ENCODE data around the gene POU2F3. TPM values are rescaled to one million over a fixed set of nuclear protein-coding genes. Genes with fewer than 3 reads are reported as not detected.

Gene POU2F3
- total and polyA plus RNA-seq, 2 of the 13 experiments (the other 11 are each of a cell fraction or from before 2014, with no cell fraction given) = not detected

- H4K20me1 ChIP-seq (ENCODE audit: insufficient read depth, low read length) = peaks cover 3% of the 10 kb centered on the region; the same call in 1 of the 2 replicates
- H3K4me3 ChIP-seq (replicated peaks in 1 of 3; ENCODE audit: insufficient read depth in 1 of 3, low read depth in 2 of 3, low read length in 3 of 3) = no peak overlapping the region
- ChIA-PET CTCF (ENCODE audit: low intra/inter-chr PET ratio, low total read pairs) (no interaction called here), POLR2A (no interaction called here)
- H3K4me2 ChIP-seq (ENCODE audit: low read depth, low read length) = no peak overlapping the region
- no peak for FAIRE-seq
- peaks cover 74% of the 10 kb centered on the region for H3K79me2 ChIP-seq (ENCODE audit: insufficient read depth, low read length)
- H3K4me1 ChIP-seq (ENCODE audit: insufficient read depth, low read length) = 0 out of 2 replicates have a peak, but pooled peaks cover 2% of the 10 kb centered on the region
- no peak overlapping the region for H3K27ac ChIP-seq (ENCODE audit: extremely low read length, insufficient read depth, low read length)
- intact Hi-C loops (cut with micrococcal nuclease; ENCODE audit: unreplicated experiment) = no loop called here
- H3K27me3 ChIP-seq (ENCODE audit: control insufficient read depth in 1 of 2, insufficient read depth in 2 of 2, low read length in 2 of 2) = no peaks in the 10 kb centered on the region; a peak in 1 of 5 replicates
- BruUV-seq (replicated peaks) = no TSS peak
- ATAC-seq = no peak
- no peaks in the 10 kb centered on the region for H3K9me3 ChIP-seq (ENCODE audit: low read length)
- no peak overlapping the region for H2AFZ ChIP-seq (ENCODE audit: low read length)
- in situ Hi-C loops (cut with HindIII; ENCODE audit: extremely low pct_ligation_motif_present, low pct_unique_long_range_greater_than_20kb) = no loop called here
- no peak overlapping the region for H3K9ac ChIP-seq (ENCODE audit: insufficient read depth, low read depth, low read length)
- no peak for DNase-seq (ENCODE audit: low spot score)
- H3K36me3 ChIP-seq (replicated peaks in 1 of 2; ENCODE audit: control insufficient read depth in 1 of 2, insufficient read depth in 2 of 2, low read length in 2 of 2) = no peaks in the 10 kb centered on the region; a peak in 1 of 5 replicates
- TF ChIP-seq ZNF143 (CRISPR knock-in tag; IDR thresholded peaks at IDR 0.05) (no peak), ZNF724P (CRISPR knock-in tag; IDR thresholded peaks at IDR 0.05; ENCODE audit: borderline replicate concordance) (no peak), ARNTL (CRISPR knock-in tag; IDR thresholded peaks at IDR 0.05) (no peak), ZNF597 (CRISPR knock-in tag; IDR thresholded peaks at IDR 0.05) (no peak), ZBTB10 (CRISPR knock-in tag; IDR thresholded peaks at IDR 0.05; ENCODE audit: borderline replicate concordance) (no peak), ZNF652 (CRISPR knock-in tag; IDR thresholded peaks at IDR 0.05; ENCODE audit: borderline replicate concordance, low read depth) (no peak), ATF7-NPFF (CRISPR knock-in tag; IDR thresholded peaks at IDR 0.05; ENCODE audit: low read depth) (no peak), BRF2 (CRISPR knock-in tag; IDR thresholded peaks at IDR 0.05) (no peak), EZH2 (conservative IDR thresholded peaks at IDR 0.05; ENCODE audit: low read depth, low read length) (no peak), NONO (IDR thresholded peaks at IDR 0.05) (no peak), NONO (CRISPR knock-in tag; conservative IDR thresholded peaks at IDR 0.05) (no peak), ZNF800 (CRISPR knock-in tag; IDR thresholded peaks at IDR 0.05) (no peak), HOXA5 (CRISPR knock-in tag; IDR thresholded peaks at IDR 0.05) (no peak), PLSCR1 (CRISPR knock-in tag; IDR thresholded peaks at IDR 0.05; ENCODE audit: borderline replicate concordance) (no peak), ZNF367 (CRISPR knock-in tag; IDR thresholded peaks at IDR 0.05; ENCODE audit: borderline replicate concordance) (no peak), ZNF274 (CRISPR knock-in tag; IDR thresholded peaks at IDR 0.05) (no peak), RFX3 (CRISPR knock-in tag; IDR thresholded peaks at IDR 0.05) (no peak), ZNF589 (CRISPR knock-in tag; conservative IDR thresholded peaks at IDR 0.05) (no peak)
Observed at GRCh38 chr11:120365512-120365911, 125.6 kb downstream of the POU2F3 start.
